CD4-positive, CD25-positive, alpha-beta regulatory T cell (primary cell): Measurements from ENCODE around the gene SIGLEC11. TPM values are rescaled to one million over a fixed set of nuclear protein-coding genes. Genes with fewer than 3 reads are reported as not detected.
A peak's percentile ranks its signal among the peaks of the same experiment; 100 is the strongest.
"Not testable (repeated sequence)": the region's sequence is repeated elsewhere in the genome, so short reads cannot be mapped to it uniquely, and the experiment has no call there.

ENCODE experiments used
- ATAC-seq, 2 donors: fragments of 150-1000 bp; cut with Tn5 transposase; one replicate each; pipeline ENCODE4 v1.10.0; 2021; ENCODE audit warnings: low read depth in 2 of 2, moderate number of reproducible peaks in 2 of 2, moderate library complexity in 1 of 2
- DNase-seq, 3 donors: peaks; one replicate each; pipeline versions ENCODE4 v3.0.0 to v3.0.0-alpha.2; 2012 to 2022; ENCODE audit warnings: mixed read lengths in 1 of 3
- H3K27ac ChIP-seq: one replicate; pipeline ENCODE4 v1.7.0; 2013; ENCODE audit warnings: mild to moderate bottlenecking, low read length; ENCODE audit not compliant: insufficient read depth, poor library complexity, severe bottlenecking
- H3K27me3 ChIP-seq: one replicate; pipeline ENCODE4 v1.7.0; 2013; ENCODE audit warnings: low read length; ENCODE audit not compliant: control insufficient read depth, insufficient read depth
- H3K36me3 ChIP-seq: one replicate; pipeline ENCODE4 v1.7.0; 2013; ENCODE audit warnings: mild to moderate bottlenecking, low read length, moderate library complexity; ENCODE audit not compliant: control insufficient read depth, insufficient read depth
- H3K4me1 ChIP-seq: 2 replicates; pipeline ENCODE4 v1.7.0; 2013; ENCODE audit warnings: mild to moderate bottlenecking, low read length; ENCODE audit not compliant: insufficient read depth, control insufficient read depth, poor library complexity, severe bottlenecking
- H3K4me3 ChIP-seq: one replicate; pipeline ENCODE4 v1.7.0; 2013; ENCODE audit warnings: low read depth, mild to moderate bottlenecking, low read length, moderate library complexity
- H3K9me3 ChIP-seq, 2 experiments: 1 replicate in 1 of 2; 2 replicates in 1 of 2; pipeline ENCODE4 v1.7.0; 2013; ENCODE audit warnings: low read length in 2 of 2, mild to moderate bottlenecking in 1 of 2, moderate library complexity in 1 of 2; ENCODE audit not compliant: control insufficient read depth in 2 of 2
- H3K27ac Mint-ChIP-seq, 3 donors: one replicate each; pipeline ENCODE4 v1.8.0; 2020 to 2022; ENCODE audit warnings: mild to moderate bottlenecking in 3 of 3, mixed read lengths in 3 of 3, moderate library complexity in 2 of 3
- H3K27me3 Mint-ChIP-seq: one replicate; pipeline ENCODE4 v1.8.0; 2022; ENCODE audit warnings: mild to moderate bottlenecking, mixed read lengths
- H3K36me3 Mint-ChIP-seq: one replicate; pipeline ENCODE4 v1.8.0; 2020; ENCODE audit warnings: mixed read lengths
- H3K4me1 Mint-ChIP-seq, 4 donors: one replicate each; pipeline ENCODE4 v1.8.0; 2020 to 2022; ENCODE audit warnings: mixed read lengths in 4 of 4, mild to moderate bottlenecking in 1 of 4
- H3K4me3 Mint-ChIP-seq, 4 donors: one replicate each; pipeline ENCODE4 v1.8.0; 2020 to 2022; ENCODE audit warnings: mild to moderate bottlenecking in 4 of 4, mixed read lengths in 4 of 4, moderate library complexity in 3 of 4
- H3K9me3 Mint-ChIP-seq, 7 donors: one replicate each; pipeline ENCODE4 v1.8.0; 2020 to 2022; ENCODE audit warnings: mixed read lengths in 7 of 7, mild to moderate bottlenecking in 3 of 7, moderate library complexity in 2 of 7
- polyA plus RNA-seq, 4 donors: library from polyadenylated mRNA; unstranded; fragments of 300-500 nt; fragmentation: Illumina TruSeq; gene quantifications; one replicate each; pipeline ENCODE4 v1.2.3, GENCODE V29; 2021
- total RNA-seq: library from RNA; stranded (reverse); gene quantifications from one replicate; pipeline ENCODE4 v1.2.3, GENCODE V29; 2022

Gene SIGLEC11
- total and polyA plus RNA-seq, 5 donors from 2014 or later = not detected

DNA sequence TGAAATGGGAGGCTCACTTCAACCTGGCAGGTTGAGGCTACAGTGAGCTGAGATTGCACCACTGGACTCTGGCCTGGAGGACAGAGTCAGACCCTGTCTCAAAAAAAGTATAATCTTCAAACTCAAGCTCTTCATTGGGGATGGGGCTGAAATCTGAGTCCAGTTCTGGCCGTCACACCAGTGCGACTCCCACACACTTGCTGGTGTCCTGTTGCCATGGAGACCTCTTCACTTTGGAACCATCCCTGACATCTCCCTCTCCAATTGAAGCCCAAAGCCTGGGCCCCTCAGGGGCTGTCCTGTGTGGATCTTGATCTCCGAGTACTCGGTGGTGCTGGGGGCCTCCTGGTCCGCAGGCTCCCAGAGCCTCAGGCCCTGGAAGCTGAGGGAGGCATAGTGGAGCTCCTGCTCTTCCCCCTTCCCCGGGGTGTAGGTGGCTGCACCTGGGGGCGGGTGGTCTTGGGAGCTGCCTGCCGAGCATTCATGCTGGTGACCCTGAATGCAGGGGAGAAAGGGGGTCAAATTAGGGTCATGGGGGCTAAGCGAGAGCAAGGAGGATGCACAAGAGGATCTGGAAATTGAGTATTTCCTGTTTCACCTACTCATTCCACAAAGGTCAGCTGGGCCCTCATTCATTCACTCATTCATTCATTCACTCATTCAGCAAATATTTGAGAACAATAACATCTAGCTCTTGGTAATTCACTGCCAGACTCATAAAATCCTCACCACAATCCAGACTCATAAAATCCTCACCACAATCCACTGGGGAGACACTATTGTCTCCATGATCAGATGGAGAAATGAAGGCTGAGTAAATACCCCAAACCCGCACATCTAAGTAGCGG lies 11.0 kb downstream of the SIGLEC11 start:
- peaks cover 0 to 2% (median 0%) of the 10 kb centered on the region in 7 donors for H3K9me3 Mint-ChIP-seq
- Histone ChIP-seq H3K36me3 (no peaks in the 10 kb centered on the region), H3K9me3 (no peaks in the 10 kb centered on the region), H3K4me1 (no peaks in the 10 kb centered on the region), H3K27me3 (no peaks in the 10 kb centered on the region), H3K4me3 (no peak overlapping the region), H3K27ac (no peak overlapping the region)
- peak overlapping the region in 1 of 3 donors; percentile 84 for H3K27ac Mint-ChIP-seq
- H3K4me1 Mint-ChIP-seq = peaks cover 0 to 3% (median 0%) of the 10 kb centered on the region in 4 donors
- no peak overlapping the region for H3K4me3 Mint-ChIP-seq
- peaks cover 20% of the 10 kb centered on the region for H3K27me3 Mint-ChIP-seq
- DNase-seq (no peak), ATAC-seq (no peak)
- no peaks in the 10 kb centered on the region for H3K36me3 Mint-ChIP-seq

DNA sequence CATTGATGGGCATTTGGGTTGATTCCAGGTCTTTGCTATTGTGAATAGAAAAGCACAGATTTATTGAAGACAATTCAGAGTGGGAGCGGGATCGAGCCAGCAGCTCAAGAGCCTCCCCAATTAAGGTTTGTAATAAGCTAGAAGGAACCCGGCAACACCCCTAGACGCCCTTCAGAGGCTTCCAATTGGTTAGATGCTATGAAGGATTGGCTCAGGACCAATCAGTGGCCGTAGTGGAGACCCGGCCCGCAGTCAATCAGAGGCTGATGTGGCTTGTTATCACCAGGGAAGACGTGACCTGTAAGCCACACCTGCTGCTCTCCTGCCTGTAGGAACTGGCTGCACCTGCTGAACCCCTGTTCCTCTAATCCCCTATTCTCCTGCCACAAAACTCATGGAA lies 14.6 kb downstream of the SIGLEC11 start:
- no peak overlapping the region for H3K27ac Mint-ChIP-seq
- no peaks in the 10 kb centered on the region for H3K9me3 ChIP-seq
- no peak overlapping the region for H3K4me3 Mint-ChIP-seq
- no peak overlapping the region for H3K4me3 ChIP-seq
- no peaks in the 10 kb centered on the region for H3K4me1 ChIP-seq
- H3K36me3 Mint-ChIP-seq = no peaks in the 10 kb centered on the region
- no peak overlapping the region for H3K27ac ChIP-seq
- no peaks in the 10 kb centered on the region for H3K36me3 ChIP-seq
- DNase-seq (no peak), ATAC-seq (no peak)
- no peaks in the 10 kb centered on the region for H3K4me1 Mint-ChIP-seq
- H3K27me3 ChIP-seq = no peaks in the 10 kb centered on the region
- H3K27me3 Mint-ChIP-seq = peaks cover 39% of the 10 kb centered on the region
- H3K9me3 Mint-ChIP-seq = peaks cover 0 to 2% (median 0%) of the 10 kb centered on the region in 7 donors

DNA sequence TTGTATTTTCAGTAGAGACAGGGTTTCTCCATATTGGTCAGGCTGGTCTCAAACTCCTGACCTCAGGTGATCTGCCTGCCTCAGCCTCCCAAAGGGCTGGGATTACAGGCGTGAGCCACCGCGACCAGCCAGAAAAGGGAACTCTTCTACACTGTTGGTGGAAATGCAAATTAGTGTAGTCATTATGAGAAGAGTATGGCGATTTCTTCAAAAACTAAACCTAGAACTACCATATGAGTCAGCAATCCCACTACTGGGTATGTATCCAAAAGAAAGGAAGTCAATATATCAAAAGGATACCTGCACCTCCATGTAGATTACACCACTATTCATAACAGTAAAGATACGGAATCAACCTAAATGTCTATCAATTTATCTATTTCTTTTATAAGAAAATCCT lies 16.4 kb downstream of the SIGLEC11 start:
- not testable (repeated sequence) for H3K4me1 Mint-ChIP-seq, H3K36me3 Mint-ChIP-seq, H3K4me3 ChIP-seq, H3K9me3 ChIP-seq, H3K9me3 Mint-ChIP-seq, H3K27ac ChIP-seq, H3K27me3 ChIP-seq, DNase-seq, ATAC-seq, H3K36me3 ChIP-seq, H3K4me1 ChIP-seq, H3K4me3 Mint-ChIP-seq, H3K27ac Mint-ChIP-seq
- peaks cover 39% of the 10 kb centered on the region for H3K27me3 Mint-ChIP-seq

DNA sequence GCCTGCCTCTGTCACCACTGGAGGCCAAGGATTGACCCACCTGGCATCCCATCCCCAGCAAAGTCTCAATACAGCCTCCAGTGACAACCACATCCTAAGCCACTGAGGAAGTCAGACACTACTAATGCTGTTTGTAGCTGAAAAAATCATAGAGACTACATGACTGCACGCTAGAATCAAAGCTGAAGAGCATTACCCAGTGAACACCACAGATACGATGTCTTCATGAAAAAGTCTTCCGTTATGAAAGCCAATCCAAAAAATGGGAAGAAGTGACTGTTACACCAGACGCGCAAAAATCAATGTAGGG lies 20.5 kb downstream of the SIGLEC11 start:
- H3K9me3 Mint-ChIP-seq = peaks cover 0 to 2% (median 0%) of the 10 kb centered on the region in 7 donors

DNA sequence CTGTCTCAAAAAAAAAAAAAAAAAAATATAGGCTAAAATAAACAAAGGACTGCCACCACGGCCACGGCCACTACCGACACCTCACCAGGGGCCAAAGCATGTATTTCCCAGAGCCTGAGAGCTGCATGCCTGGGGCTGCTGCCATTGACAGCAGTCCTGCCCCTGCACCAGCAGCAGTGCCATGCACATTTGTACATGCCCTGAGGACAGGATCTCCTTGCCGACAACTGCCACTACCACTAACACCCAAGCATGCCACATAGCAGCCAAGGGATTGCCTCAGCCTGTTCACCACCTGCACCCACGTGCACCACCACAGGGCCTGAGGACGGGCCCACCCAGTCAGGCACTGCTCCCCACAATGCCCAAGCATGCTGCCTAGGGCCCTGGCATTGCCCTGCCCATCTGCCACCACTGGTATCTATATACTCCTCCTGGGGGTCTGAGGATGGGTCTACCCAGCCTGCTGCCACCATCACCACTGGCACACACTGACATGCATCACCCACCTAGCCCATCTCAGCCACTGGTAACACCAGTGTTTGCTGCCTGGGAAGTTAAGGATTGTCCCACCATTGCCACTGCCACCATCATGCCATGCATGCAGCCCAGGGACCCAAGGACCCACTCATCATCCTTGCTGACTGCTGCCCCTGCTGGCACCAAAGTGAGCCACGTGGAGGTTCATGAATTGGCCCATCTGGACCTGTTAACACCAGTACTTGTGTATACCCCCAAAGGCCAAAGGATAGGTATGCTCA lies 21.1 kb downstream of the SIGLEC11 start:
- Mint-ChIP-seq H3K4me3 (peak overlapping the region in 1 of 4 donors; percentile 32), H3K27ac (no peak overlapping the region), H3K27me3 (peaks cover 23% of the 10 kb centered on the region), H3K4me1 (peaks cover 0 to 7% (median 2%) of the 10 kb centered on the region in 4 donors), H3K9me3 (peaks cover 0 to 2% (median 0%) of the 10 kb centered on the region in 7 donors), H3K36me3 (no peaks in the 10 kb centered on the region)
- Histone ChIP-seq H3K9me3 (no peaks in the 10 kb centered on the region), H3K4me3 (no peak overlapping the region), H3K27ac (no peak overlapping the region), H3K36me3 (no peaks in the 10 kb centered on the region), H3K4me1 (peaks cover 8% of the 10 kb centered on the region), H3K27me3 (no peaks in the 10 kb centered on the region)
- ATAC-seq (no peak), DNase-seq (no peak)

More for the DNA sequence above, 20.5 kb downstream of the SIGLEC11 start:
- Histone ChIP-seq H3K36me3 (no peaks in the 10 kb centered on the region), H3K4me3 (no peak overlapping the region), H3K4me1 (peaks cover 8% of the 10 kb centered on the region), H3K27me3 (no peaks in the 10 kb centered on the region), H3K27ac (no peak overlapping the region), H3K9me3 (no peaks in the 10 kb centered on the region)
- peaks cover 0 to 7% (median 2%) of the 10 kb centered on the region in 4 donors for H3K4me1 Mint-ChIP-seq
- no peak overlapping the region for H3K27ac Mint-ChIP-seq
- peaks cover 29% of the 10 kb centered on the region for H3K27me3 Mint-ChIP-seq
- ATAC-seq = no peak
- no peak overlapping the region for H3K4me3 Mint-ChIP-seq
- no peak for DNase-seq
- H3K36me3 Mint-ChIP-seq = no peaks in the 10 kb centered on the region

DNA sequence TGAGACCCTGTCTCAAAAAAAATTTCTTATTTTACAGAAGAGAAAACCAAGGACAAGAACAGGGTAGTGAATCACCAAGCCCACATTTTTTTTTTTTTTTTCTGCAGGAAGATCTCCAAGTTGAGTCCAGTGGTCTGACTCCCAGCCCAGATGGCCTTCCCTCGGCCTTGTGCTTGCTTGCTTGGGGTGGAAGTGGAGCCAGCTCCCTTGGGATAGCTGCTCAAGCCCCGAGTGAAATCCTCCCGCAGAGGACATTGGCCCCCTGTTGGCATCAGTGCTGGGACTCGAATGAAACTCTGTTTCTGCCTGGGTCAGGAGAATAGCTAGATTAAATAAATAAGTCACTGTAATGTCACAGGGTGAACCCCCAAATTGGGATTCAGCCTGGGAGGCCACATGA lies 22.3 kb downstream of the SIGLEC11 start:
- H3K36me3 Mint-ChIP-seq = no peaks in the 10 kb centered on the region
- H3K27ac Mint-ChIP-seq = no peak overlapping the region
- ATAC-seq (no peak), DNase-seq (no peak)
- H3K27me3 ChIP-seq = no peaks in the 10 kb centered on the region
- no peaks in the 10 kb centered on the region for H3K9me3 ChIP-seq
- H3K9me3 Mint-ChIP-seq = peaks cover 0 to 2% (median 0%) of the 10 kb centered on the region in 7 donors
- H3K4me1 ChIP-seq = peaks cover 8% of the 10 kb centered on the region
- H3K36me3 ChIP-seq = no peaks in the 10 kb centered on the region
- peaks cover 0 to 9% (median 3%) of the 10 kb centered on the region in 4 donors for H3K4me1 Mint-ChIP-seq
- no peak overlapping the region for H3K27ac ChIP-seq
- H3K4me3 ChIP-seq = no peak overlapping the region
- peaks cover 14% of the 10 kb centered on the region for H3K27me3 Mint-ChIP-seq
- no peak overlapping the region for H3K4me3 Mint-ChIP-seq

DNA sequence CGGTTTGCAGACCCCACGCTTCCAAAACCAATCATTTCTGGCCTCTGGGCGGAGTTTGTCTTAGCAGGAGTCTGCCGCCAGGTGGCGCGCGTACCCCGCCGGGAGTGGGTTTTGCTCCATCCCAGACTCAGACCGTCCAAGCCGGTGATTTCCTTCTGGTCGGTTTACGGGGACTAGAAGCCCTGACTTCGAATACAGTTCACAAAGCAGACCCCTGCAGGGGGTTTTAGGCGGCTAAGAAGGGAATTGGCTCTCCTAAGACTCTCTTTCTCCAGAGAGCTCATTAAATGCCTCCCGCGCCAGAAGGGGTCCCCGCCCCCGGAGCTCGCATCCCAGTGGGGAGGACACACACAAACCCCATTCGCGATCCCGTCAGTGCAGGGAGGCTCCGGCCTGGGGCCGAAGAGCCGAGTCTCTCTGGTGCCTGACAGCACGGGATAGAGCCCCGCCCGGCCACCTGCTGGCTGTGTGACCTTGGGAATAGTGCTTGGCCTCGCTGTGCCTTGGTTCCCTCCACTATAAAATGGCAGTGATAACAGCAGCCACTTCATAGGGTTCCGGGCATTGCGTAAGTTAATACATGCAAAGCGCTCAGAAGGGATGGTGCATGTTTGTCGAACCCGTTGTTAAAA lies 23.1 kb downstream of the SIGLEC11 start:
- H3K4me3 ChIP-seq = no peak overlapping the region
- Mint-ChIP-seq H3K4me3 (peak overlapping the region in 1 of 4 donors; percentile 16), H3K9me3 (peaks cover 0 to under 1% (median 0%) of the 10 kb centered on the region in 7 donors)

More for the DNA sequence above, 23.1 kb downstream of the SIGLEC11 start:
- peaks cover 0 to 17% (median 9%) of the 10 kb centered on the region in 4 donors for H3K4me1 Mint-ChIP-seq
- Histone ChIP-seq H3K27me3 (no peaks in the 10 kb centered on the region), H3K27ac (no peak overlapping the region), H3K36me3 (no peaks in the 10 kb centered on the region), H3K9me3 (no peaks in the 10 kb centered on the region), H3K4me1 (peaks cover 16% of the 10 kb centered on the region)
- ATAC-seq = peak in 1 of 2 donors; percentile 57
- H3K27ac Mint-ChIP-seq = no peak overlapping the region
- H3K27me3 Mint-ChIP-seq = peaks cover 6% of the 10 kb centered on the region
- H3K36me3 Mint-ChIP-seq = no peaks in the 10 kb centered on the region
- DNase-seq = peak; percentile 67 to 74 (median 67)
